Measurements from ENCODE around the gene IL3. TPM values are rescaled to one million over a fixed set of nuclear protein-coding genes. Genes with fewer than 3 reads are reported as not detected.

IL3 gene
- total RNA-seq, 2 experiments from 2014 or later: not detected

- ChIA-PET POLR2A (no interaction called here), CTCF (ENCODE audit: unreplicated experiment) (no interaction called here)
- H3K4me3 ChIP-seq (ENCODE audit: low read depth, low read length, poor library complexity, severe bottlenecking): no peak overlapping the region
- no peaks in the 10 kb centered on the region for H3K4me1 ChIP-seq (ENCODE audit: insufficient read depth, low read length, poor library complexity, severe bottlenecking)
- BruUV-seq (replicated peaks): no TSS peak
- intact Hi-C loops (cut with micrococcal nuclease; ENCODE audit: unreplicated experiment): no loop called here
- H2AFZ ChIP-seq (ENCODE audit: low read length): no peak overlapping the region
- no peaks in the 10 kb centered on the region for H3K9me2 ChIP-seq (ENCODE audit: insufficient read depth, low read length)
- H3K79me2 ChIP-seq (ENCODE audit: insufficient read depth, low read depth, low read length): no peaks in the 10 kb centered on the region
- no peaks in the 10 kb centered on the region for H3K36me3 ChIP-seq (ENCODE audit: insufficient read depth, low read length)
- no peak for DNase-seq (ENCODE audit: low spot score)
- H3K27ac ChIP-seq (ENCODE audit: low read depth, low read length, poor library complexity, severe bottlenecking): no peak overlapping the region
- no peaks in the 10 kb centered on the region for H3K9me3 ChIP-seq (ENCODE audit: low read length)
- H3K4me2 ChIP-seq (ENCODE audit: low read length): no peak overlapping the region
- no peaks in the 10 kb centered on the region for H4K20me1 ChIP-seq (ENCODE audit: insufficient read depth, low read length)
- TF ChIP-seq CTCF (conservative IDR thresholded peaks at IDR 0.05; ENCODE audit: low read length): no peak
- no peak for TF ChIP-seq EZH2phosphoT487 (IDR thresholded peaks at IDR 0.05; ENCODE audit: borderline replicate concordance, low read depth, low read length)
Measured at GRCh38 chr5:132030610-132031009, 29.8 kb upstream of the IL3 start.

- ChIA-PET CTCF (ENCODE audit: unreplicated experiment) (no interaction called here), POLR2A (no interaction called here)
- no peaks in the 10 kb centered on the region for H3K79me2 ChIP-seq (ENCODE audit: insufficient read depth, low read depth, low read length)
- DNase-seq (ENCODE audit: low spot score): no peak
- H3K27ac ChIP-seq (ENCODE audit: low read depth, low read length, poor library complexity, severe bottlenecking): no peak overlapping the region
- no peak overlapping the region for H3K4me2 ChIP-seq (ENCODE audit: low read length)
- H3K9me2 ChIP-seq (ENCODE audit: insufficient read depth, low read length): no peaks in the 10 kb centered on the region
- H3K36me3 ChIP-seq (ENCODE audit: insufficient read depth, low read length): no peaks in the 10 kb centered on the region
- no peaks in the 10 kb centered on the region for H3K9me3 ChIP-seq (ENCODE audit: low read length)
- no peaks in the 10 kb centered on the region for H4K20me1 ChIP-seq (ENCODE audit: insufficient read depth, low read length)
- no peaks in the 10 kb centered on the region for H3K4me1 ChIP-seq (ENCODE audit: insufficient read depth, low read length, poor library complexity, severe bottlenecking)
- H2AFZ ChIP-seq (ENCODE audit: low read length): no peak overlapping the region
- H3K4me3 ChIP-seq (ENCODE audit: low read depth, low read length, poor library complexity, severe bottlenecking): no peak overlapping the region
- intact Hi-C loops (cut with micrococcal nuclease; ENCODE audit: unreplicated experiment): no loop called here
- BruUV-seq (replicated peaks): no TSS peak
- TF ChIP-seq CTCF (conservative IDR thresholded peaks at IDR 0.05; ENCODE audit: low read length) (no peak), EZH2phosphoT487 (IDR thresholded peaks at IDR 0.05; ENCODE audit: borderline replicate concordance, low read depth, low read length) (no peak)
Measured at GRCh38 chr5:132032196-132032595, 28.3 kb upstream of the IL3 start.

- no peak overlapping the region for H3K27ac ChIP-seq (ENCODE audit: low read depth, low read length, poor library complexity, severe bottlenecking)
- no peak overlapping the region for H3K4me3 ChIP-seq (ENCODE audit: low read depth, low read length, poor library complexity, severe bottlenecking)
- H3K79me2 ChIP-seq (ENCODE audit: insufficient read depth, low read depth, low read length): no peaks in the 10 kb centered on the region
- DNase-seq (ENCODE audit: low spot score): no peak
- H3K9me3 ChIP-seq (ENCODE audit: low read length): no peaks in the 10 kb centered on the region
- no peaks in the 10 kb centered on the region for H3K36me3 ChIP-seq (ENCODE audit: insufficient read depth, low read length)
- H2AFZ ChIP-seq (ENCODE audit: low read length): no peak overlapping the region
- TF ChIP-seq EZH2phosphoT487 (IDR thresholded peaks at IDR 0.05; ENCODE audit: borderline replicate concordance, low read depth, low read length) (no peak), CTCF (conservative IDR thresholded peaks at IDR 0.05; ENCODE audit: low read length) (no peak)
- no peaks in the 10 kb centered on the region for H3K4me1 ChIP-seq (ENCODE audit: insufficient read depth, low read length, poor library complexity, severe bottlenecking)
- no TSS peak for BruUV-seq (replicated peaks)
- H3K4me2 ChIP-seq (ENCODE audit: low read length): no peak overlapping the region
- ChIA-PET POLR2A (no interaction called here), CTCF (ENCODE audit: unreplicated experiment) (no interaction called here)
- intact Hi-C loops (cut with micrococcal nuclease; ENCODE audit: unreplicated experiment): no loop called here
- no peaks in the 10 kb centered on the region for H3K9me2 ChIP-seq (ENCODE audit: insufficient read depth, low read length)
- no peaks in the 10 kb centered on the region for H4K20me1 ChIP-seq (ENCODE audit: insufficient read depth, low read length)
Measured at GRCh38 chr5:132033122-132033521, 27.3 kb upstream of the IL3 start.

Measured in OCI-LY7 (cell line).